Activated CD8-positive, alpha-beta T cell treated with anti-CD3 and anti-CD28 coated beads for 36 hours (primary cell): ENCODE data around the gene HMG20B. TPM values are rescaled to one million over a fixed set of nuclear protein-coding genes. Genes with fewer than 3 reads are reported as not detected.

ENCODE experiments used
- ATAC-seq: fragments of 200-7000 bp; cut with Tn5 transposase; one replicate; pipeline ENCODE4 v1.10.0; 2021; ENCODE audit warnings: mild to moderate bottlenecking, moderate library complexity
- CTCF ChIA-PET: fragments of 350-600 bp; sonication (Branson Sonifier 250); formaldehyde crosslinking; loops from one replicate; lab custom pipeline; 2021; ENCODE audit warnings: antibody characterized with exemption; lab: Charles Lee
- POLR2A ChIA-PET: fragments of 350-600 bp; sonication (Branson Sonifier 250); formaldehyde crosslinking; loops from one replicate; lab custom pipeline; 2021; ENCODE audit warnings: antibody characterized with exemption; lab: Charles Lee
- DNase-seq: peaks from one replicate; pipeline ENCODE4 v3.0.0-alpha.2; 2020
- H3K27ac Mint-ChIP-seq: one replicate; pipeline ENCODE4 v1.8.0; 2021; ENCODE audit warnings: mild to moderate bottlenecking, mixed read lengths
- H3K27me3 Mint-ChIP-seq: one replicate; pipeline ENCODE4 v1.8.0; 2021; ENCODE audit warnings: mixed read lengths
- H3K36me3 Mint-ChIP-seq: one replicate; pipeline ENCODE4 v1.8.0; 2021; ENCODE audit warnings: low read depth, mixed read lengths
- H3K4me1 Mint-ChIP-seq: one replicate; pipeline ENCODE4 v1.8.0; 2021; ENCODE audit warnings: low read depth, mixed read lengths
- H3K4me3 Mint-ChIP-seq: one replicate; pipeline ENCODE4 v1.8.0; 2021; ENCODE audit warnings: mild to moderate bottlenecking, moderate library complexity, mixed read lengths
- H3K9me3 Mint-ChIP-seq: one replicate; pipeline ENCODE4 v1.8.0; 2021; ENCODE audit warnings: mixed read lengths
- intact Hi-C: fragments of 100-400 bp; cut with micrococcal nuclease; formaldehyde crosslinking; loops from one replicate; pipeline ENCODE4 v1.10.0; 2022
- total RNA-seq, 2 experiments: library from RNA; stranded (reverse); gene quantifications; one replicate each; pipeline ENCODE4 v1.2.3, GENCODE V29; 2021
- TF ChIP-seq, protein P1 (sequence below): fragments of 200-600 bp; IDR thresholded peaks from one replicate; pipeline ENCODE4 v1.8.0; 2022; ENCODE audit warnings: antibody characterized with exemption, mild to moderate bottlenecking

Gene HMG20B
- total RNA-seq, 2 experiments from 2014 or later: 42.7 to 47.3 TPM

DNA sequence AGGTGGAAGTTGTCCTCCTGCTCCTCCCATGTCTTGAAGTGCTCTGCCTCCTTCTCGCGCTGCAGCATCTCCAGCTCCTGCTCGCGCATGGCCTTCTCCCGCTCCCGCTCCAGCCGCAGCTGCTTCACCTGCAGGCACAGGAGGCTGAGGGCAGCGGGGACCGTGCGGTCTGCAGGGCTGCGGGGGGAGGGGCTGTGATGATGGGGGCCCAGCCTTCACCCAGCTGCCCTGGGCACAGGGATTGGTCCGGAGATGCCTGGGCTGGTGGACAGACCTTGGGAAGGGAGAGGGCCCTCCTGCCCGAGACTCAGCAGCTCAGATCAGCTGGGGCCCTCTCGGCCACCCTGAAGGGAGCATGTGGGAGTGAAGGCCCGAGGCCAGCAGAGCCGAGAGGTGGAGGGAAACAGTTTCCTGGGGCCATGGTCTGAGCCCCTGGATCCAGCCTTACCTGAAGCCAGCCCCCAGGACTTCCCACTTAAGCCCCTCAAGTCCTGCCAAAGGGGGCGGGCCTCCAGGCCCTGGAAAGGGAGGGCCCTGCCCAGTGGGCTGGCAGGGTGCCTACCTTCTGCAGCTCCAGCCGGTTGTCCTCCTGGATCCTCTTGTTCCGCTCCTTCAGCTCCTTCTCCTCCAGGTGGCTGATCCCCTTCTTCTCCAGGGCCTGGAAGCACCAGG, 47.5 kb downstream of the HMG20B start:
- TF ChIP-seq, protein P1, sequence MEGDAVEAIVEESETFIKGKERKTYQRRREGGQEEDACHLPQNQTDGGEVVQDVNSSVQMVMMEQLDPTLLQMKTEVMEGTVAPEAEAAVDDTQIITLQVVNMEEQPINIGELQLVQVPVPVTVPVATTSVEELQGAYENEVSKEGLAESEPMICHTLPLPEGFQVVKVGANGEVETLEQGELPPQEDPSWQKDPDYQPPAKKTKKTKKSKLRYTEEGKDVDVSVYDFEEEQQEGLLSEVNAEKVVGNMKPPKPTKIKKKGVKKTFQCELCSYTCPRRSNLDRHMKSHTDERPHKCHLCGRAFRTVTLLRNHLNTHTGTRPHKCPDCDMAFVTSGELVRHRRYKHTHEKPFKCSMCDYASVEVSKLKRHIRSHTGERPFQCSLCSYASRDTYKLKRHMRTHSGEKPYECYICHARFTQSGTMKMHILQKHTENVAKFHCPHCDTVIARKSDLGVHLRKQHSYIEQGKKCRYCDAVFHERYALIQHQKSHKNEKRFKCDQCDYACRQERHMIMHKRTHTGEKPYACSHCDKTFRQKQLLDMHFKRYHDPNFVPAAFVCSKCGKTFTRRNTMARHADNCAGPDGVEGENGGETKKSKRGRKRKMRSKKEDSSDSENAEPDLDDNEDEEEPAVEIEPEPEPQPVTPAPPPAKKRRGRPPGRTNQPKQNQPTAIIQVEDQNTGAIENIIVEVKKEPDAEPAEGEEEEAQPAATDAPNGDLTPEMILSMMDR: no peak
- ATAC-seq: no peak
- H3K9me3 Mint-ChIP-seq: no peaks in the 10 kb centered on the region
- DNase-seq: no peak
- H3K36me3 Mint-ChIP-seq: peaks cover 6% of the 10 kb centered on the region
- H3K4me1 Mint-ChIP-seq: peaks cover 21% of the 10 kb centered on the region
- ChIA-PET POLR2A (interaction anchor here (1.1 kb wide), 1 partner anchor 11 kb away, joined by 4 read pairs; no protein-coding TSS in a partner anchor), CTCF (no interaction called here)
- H3K27ac Mint-ChIP-seq: no peak overlapping the region
- intact Hi-C loops: no loop called here
- no peak overlapping the region for H3K4me3 Mint-ChIP-seq
- H3K27me3 Mint-ChIP-seq: no peaks in the 10 kb centered on the region

DNA sequence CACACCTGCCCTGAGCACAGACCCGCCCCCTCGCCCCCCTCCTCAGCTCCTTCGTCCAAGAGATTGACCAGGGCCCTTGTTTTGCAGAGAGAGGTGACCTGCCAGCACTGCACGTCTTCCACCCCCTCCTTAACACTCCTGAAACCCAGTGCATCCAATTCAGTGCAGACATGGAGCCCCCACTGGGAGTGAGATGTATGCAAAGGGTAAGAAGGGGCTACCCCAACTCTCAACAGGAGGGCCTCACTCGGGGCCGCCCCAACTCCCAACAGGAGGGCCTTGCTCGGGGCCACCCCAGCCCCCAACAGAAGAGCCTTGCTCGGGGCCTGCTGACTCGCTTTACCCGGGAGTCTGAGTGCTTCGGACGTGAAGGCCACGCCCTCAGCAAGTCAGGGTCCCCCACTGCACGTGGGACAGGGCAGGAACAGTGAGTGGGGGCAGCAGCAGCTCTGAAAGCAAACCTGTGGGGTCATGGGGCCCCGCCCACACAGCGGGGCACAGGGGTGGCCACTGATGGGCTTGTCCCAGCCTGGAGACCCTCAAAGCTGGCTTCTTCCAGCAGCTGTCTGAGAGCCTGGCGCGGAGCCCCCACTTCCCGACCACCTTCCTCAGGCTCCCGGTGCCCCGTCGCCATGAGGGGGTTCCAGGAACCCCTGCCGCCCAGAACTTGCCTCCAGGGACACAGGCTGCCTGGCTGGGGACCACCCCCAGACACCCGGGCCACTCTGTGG, 48.2 kb downstream of the HMG20B start:
- H3K27ac Mint-ChIP-seq: no peak overlapping the region
- no peaks in the 10 kb centered on the region for H3K9me3 Mint-ChIP-seq
- H3K27me3 Mint-ChIP-seq: no peaks in the 10 kb centered on the region
- intact Hi-C loops: no loop called here
- ChIA-PET CTCF (no interaction called here), POLR2A (interaction anchor here (1.1 kb wide), 1 partner anchor 12 kb away, joined by 4 read pairs; no protein-coding TSS in a partner anchor)
- no peak for DNase-seq
- ATAC-seq: no peak
- TF ChIP-seq, protein P1: no peak
- peaks cover 23% of the 10 kb centered on the region for H3K4me1 Mint-ChIP-seq
- no peak overlapping the region for H3K4me3 Mint-ChIP-seq
- peaks cover 6% of the 10 kb centered on the region for H3K36me3 Mint-ChIP-seq

DNA sequence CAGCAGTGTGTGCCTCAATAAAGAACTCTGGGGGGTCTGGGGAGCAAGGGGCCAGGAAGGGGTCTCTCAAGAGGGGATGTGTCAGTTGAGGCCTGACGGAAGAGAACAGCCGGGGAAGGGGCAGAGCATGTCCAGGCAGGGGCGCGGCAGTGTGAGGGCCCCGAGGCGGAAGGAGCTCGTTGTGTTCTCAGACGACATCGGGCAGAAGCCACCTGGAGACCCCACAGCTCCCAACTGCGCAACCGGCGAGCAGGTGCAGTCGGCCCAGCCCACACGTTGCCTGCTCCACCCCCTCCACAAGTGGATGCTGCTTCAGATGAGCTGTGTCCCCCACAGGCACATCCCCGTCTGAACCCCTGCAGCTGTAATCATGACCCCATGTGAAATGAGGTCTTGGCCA, 48.9 kb downstream of the HMG20B start:
- H3K27me3 Mint-ChIP-seq: no peaks in the 10 kb centered on the region
- DNase-seq (no peak), ATAC-seq (no peak)
- intact Hi-C loops: no loop called here
- H3K27ac Mint-ChIP-seq: no peak overlapping the region
- ChIA-PET POLR2A (no interaction called here), CTCF (no interaction called here)
- H3K4me1 Mint-ChIP-seq: peaks cover 27% of the 10 kb centered on the region
- peaks cover 6% of the 10 kb centered on the region for H3K36me3 Mint-ChIP-seq
- no peaks in the 10 kb centered on the region for H3K9me3 Mint-ChIP-seq
- no peak overlapping the region for H3K4me3 Mint-ChIP-seq
- TF ChIP-seq, protein P1: no peak

DNA sequence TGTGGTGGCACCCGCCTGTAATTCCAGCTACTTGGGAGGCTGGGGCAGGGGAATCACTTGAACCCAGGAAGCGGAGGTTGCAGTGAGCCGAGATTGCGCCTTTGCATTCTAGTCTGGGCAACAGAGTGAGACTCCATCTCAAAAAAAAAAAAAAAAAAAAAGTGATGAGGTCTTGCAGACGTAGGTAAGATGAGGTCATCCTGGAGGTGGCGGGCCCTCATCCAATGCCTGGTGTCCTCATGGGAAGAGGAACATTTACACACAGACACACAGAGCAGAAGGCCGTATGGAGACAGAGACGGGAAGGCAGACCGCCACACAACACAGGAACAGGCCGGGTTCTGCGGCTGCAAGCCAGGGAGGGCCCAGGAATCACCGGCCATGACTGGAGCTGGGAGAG, 49.5 kb downstream of the HMG20B start:
- H3K9me3 Mint-ChIP-seq: no peaks in the 10 kb centered on the region
- POLR2A ChIA-PET: no interaction called here
- no peak overlapping the region for H3K27ac Mint-ChIP-seq

More for the DNA sequence above, 49.5 kb downstream of the HMG20B start:
- peaks cover 6% of the 10 kb centered on the region for H3K36me3 Mint-ChIP-seq
- DNase-seq (no peak), ATAC-seq (no peak)
- TF ChIP-seq, protein P1: no peak
- peaks cover 31% of the 10 kb centered on the region for H3K4me1 Mint-ChIP-seq
- no peak overlapping the region for H3K4me3 Mint-ChIP-seq
- no peaks in the 10 kb centered on the region for H3K27me3 Mint-ChIP-seq
- CTCF ChIA-PET: no interaction called here
- intact Hi-C loops: no loop called here
